Measurements from ENCODE around the gene KATNB1.
"Not testable (repeated sequence)": the region's sequence is repeated elsewhere in the genome, so short reads cannot be mapped to it uniquely, and the experiment has no call there.

KATNB1 gene

DNA sequence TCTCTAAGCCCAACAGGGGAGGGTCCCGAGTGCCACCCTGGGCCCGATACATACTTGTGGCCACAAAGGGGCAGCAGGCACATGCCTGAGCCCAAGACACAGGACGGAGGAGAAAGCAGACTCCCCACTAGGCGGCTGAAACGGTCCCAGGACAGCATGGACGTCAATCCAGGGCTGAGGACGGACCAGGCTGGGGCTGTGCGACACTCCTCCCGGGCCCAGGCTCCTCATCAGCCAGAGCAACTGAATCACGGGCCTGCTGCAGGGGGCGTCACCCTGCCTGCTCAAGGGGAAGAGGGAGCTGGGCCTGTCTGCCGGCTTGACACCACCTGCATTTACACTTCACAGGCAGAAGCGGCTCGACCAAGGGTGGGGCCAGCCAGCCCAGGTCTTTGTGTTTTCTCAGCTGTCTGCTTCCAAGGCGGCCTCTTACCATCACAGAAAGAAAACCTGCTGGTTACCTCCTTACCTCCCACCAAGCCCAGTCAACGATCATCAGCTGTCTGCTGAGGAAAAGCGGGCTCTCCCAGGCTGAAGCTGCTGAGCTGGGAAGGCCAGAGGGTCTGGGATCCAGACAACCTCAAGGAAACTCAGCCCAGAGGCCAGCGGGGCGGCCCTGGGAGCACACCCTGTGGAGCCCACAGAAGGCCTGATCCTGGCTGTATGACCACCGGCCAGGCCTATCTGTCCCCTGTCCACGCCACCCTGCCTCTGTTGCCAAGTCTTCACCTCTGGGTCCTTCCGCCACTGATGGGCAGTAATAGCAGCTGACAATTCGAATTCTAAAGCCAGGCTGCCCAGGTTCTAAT lies 40.3 kb downstream of the KATNB1 start:
- no peak for DNase-seq

DNA sequence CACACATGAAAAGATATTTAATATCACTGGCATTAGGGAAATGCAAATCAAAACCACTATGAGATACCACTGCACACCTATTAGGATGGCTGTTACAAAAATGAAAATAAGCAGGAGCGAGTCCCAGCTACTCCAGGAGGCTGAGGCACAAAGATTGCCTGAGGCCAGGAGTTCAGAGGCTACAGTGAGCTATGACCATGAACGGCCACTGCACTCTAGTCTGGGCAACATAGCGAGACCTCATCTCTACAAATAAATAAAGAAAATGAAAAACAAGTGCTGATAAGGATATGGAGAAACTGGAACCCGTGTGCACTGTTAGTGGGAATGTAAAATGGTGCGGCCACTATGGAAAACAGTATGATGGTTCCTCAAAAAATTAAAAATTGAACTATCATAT lies 43.1 kb downstream of the KATNB1 start:
- no peak for DNase-seq

DNA sequence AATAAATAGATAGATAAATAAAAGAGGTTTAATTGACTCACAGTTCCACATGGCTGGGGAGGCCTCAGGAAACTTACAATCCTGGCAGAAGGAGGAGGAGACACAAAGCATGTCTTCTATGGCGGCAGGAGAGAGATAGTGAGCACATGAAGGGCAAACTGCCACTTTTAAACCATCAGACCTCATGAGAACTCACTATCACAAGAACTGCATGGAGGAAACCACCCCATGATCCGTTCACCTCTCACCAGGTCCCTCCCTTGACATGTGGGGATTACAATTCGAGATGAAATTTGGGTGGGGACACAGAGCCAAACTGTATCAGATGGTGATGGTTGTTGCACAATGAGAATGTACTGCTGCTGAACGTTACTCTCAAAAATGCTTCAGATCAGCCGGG lies 44.3 kb downstream of the KATNB1 start:
- DNase-seq: not testable (repeated sequence)

DNA sequence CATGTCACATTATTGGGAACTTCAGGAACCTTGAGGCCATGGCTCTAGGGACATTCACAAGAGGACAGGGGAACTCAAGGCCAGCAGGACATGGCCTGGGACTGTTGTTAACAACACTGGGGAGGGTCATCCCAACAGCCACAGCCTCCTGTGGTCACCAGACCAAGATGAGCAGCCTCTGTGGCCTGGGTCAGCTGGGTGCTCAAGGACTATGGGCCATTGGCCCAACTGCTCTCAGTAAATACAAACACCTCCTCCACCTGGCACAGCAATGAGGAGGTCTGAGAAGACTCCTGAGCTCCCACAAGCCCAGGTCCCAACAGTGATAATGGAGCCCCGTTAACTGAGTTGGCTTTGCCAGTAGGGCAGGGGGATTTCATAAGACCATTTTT lies 45.8 kb downstream of the KATNB1 start:
- no peak for DNase-seq

DNA sequence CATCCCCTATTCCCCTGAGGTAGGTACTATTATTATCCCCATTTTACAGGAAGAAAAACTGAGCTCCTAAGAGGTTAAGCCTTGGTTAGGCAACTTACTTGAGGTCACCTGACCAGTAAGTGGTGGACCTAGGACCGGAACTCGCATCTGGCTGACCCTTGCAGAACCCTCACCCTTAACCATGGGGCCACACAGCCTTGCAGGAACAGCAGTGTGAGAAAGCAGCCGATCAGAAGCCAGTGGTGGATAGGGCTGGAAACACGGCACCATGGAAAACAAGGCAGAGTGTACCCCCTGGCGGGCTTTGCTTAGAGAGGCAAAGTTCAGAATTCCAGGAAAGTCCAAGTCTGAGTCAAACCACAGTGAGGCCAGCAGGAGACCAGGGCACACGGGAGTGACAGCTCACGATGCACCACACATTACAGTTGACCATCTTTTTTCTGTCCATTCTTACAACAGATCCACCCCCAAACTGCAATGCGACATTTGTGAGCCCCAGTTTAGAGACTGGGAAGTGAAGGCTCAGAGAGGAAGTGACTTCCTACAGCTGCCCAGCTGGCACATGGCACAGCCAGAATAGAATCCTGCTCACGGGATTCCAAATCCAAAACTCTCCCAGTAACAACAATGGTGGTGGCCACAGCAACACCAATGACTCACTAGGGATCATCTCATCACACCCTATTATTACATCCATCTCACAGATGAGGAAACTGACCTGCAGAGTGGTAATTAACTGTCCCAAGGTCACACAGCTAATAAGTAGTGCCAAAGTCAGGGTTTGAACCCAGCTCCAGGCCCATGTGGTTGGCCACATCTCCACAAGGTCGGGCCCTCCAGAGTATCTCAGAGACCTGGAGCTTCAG lies 46.4 kb downstream of the KATNB1 start:
- DNase-seq: no peak

DNA sequence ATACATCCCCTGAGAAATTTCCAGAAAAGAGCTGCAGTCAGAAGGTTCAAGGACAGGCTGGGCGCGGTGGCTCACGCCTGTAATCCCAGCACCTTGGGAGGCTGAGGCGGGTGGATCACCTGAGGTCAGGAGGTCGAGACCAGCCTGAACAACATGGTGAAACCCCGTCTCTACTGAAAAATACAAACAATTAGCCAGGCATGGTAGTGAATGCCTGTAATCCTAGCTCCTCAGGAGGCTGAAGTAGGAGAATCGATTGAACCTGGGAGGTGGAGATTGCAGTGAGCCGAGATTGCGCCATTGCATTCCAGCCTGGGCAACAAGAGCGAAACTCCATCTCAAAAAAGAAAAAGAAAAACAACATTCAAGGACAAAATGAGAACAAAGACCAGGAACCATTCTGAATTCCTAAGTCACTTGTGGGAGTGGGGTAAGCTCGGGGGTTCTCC lies 47.1 kb downstream of the KATNB1 start:
- not testable (repeated sequence) for DNase-seq

DNA sequence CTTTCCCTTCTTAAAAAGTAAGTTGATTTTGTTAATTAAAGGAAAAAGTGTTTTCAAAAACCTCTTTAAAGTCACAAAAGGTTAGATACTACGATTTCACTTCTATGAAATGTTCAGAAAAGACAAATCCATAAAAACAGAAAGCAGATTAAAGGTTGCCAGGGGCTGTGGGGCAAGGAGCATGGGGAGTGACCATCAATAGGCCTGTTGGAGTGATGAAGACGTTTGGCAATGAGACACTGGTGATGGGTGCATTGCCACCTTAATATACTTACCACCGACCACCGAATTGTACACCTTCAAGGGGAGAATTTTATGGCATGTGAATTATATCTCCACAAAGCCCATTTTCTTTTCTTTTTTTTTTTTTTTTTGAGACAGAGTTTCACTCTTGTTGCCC lies 47.5 kb downstream of the KATNB1 start:
- DNase-seq: no peak

DNA sequence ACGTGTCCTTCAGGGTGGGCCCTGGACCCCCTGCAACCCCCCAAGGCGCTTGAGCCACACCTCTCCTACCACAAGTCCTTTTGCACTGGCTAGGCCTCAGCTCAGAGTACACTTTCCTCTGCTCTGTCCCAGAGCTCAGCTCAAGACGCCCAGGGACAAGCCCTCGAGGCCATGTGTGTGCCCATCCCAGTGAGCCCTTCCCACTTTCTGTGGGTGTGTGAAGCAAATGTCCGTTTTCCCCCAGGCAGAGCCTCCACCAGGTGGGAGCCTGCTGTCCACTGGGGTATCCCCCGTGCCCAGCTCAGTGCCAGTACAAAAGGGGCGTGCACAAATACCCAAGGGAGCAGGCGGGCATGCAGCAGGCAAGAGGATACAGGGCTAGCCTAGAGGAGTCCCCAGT lies 48.3 kb downstream of the KATNB1 start:
- no peak for DNase-seq

DNA sequence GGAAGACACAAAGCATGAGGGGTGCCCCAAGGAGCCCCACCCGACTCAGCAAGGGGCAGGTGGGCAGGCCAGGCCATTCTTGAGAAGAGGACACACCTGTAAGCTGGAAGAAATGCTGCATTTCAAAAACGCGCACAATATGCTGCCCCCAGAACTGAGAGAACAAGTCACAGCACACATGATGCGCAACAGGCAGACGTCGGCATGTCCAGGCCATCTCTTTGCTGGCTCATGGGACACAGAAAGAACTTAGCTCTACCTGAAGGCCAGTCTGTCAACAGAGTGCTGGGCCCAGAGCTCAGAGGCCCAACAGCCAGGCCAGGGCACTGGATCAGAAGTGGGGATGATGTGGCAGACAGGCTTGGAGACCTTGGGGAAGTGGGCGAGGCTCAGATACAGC lies 48.8 kb downstream of the KATNB1 start:
- DNase-seq: no peak

DNA sequence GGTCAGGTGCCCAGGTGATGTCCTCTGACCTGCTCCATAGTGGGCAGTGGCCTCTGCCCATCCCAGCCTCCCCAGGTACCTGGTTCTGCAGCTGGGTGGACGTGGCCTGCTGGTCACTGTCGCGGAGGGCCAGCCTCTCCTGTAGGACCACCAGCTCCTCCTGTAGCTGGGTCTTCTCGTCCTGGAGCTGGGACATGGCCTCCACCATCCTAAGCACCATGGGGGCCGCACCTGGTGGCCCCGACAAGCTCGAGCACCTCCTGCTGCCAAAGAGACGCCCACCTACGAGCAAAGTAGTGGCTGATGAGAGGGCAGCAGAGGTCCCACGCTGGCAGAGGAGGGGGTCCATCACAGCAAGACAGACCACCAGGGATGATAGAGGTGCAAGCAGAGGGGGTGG lies 49.8 kb downstream of the KATNB1 start:
- no peak for DNase-seq

DNA sequence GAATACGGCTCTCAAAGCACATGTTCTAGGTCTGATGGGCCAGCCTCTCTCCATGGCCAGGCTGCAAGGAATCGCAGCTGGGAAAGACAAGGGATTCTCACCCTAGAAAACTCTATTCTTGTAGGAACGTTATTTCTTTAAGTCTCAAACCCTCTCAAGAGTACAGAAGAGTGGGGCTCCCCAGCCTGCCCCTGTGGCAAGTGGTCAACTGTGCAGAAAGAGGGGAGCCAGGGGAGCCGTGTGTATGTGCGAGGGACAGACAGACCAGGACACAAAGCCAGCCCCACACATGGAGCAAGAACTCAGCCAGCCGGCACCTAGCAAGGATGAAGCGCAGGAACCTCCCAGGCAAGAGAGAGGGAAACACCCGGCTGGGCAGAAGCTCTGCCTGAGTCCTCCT lies 50.4 kb downstream of the KATNB1 start:
- no peak for DNase-seq

DNA sequence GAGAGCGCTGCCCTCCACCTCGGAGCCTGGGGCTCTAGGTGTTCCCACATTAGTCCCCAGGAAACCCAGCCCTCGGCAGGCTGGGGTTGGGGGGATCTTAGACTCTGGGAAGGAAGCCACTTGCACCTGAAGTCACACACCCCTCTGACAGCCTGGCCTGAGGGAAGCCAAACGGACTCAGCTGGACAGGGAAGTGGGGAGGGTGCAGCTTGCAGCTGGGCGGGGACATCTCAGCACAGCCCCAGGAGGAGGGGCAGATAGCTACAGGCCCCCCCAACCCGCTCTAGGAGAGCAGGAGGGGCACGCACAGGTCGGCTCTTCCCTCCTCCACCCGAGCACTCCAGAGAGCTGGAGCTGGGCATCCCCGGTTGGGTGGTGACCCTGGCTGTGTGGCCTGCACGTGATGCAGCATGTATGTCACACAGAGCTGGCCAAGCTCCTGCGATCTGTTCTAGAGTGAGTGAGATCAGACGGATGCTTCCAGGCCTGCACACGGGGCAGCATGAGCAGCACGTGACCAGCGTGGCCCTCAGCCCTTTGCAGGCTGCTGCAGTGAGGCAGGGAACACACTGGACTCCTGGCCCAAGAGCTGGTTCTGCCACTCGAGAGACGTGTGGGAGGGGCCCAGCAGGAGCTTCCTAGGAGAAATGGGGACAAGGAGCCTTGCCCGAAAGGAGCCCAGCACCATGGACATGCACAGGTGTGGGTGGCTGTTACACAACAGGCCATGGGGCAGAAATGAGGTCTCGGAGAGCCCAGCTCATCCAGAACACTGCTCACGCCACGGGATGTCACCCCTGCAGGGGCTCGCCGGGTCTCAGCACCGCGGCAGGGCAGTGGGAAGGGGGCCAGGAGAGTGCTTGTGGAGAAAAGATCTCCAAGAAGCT lies 51.3 kb downstream of the KATNB1 start:
- no peak for DNase-seq

DNA sequence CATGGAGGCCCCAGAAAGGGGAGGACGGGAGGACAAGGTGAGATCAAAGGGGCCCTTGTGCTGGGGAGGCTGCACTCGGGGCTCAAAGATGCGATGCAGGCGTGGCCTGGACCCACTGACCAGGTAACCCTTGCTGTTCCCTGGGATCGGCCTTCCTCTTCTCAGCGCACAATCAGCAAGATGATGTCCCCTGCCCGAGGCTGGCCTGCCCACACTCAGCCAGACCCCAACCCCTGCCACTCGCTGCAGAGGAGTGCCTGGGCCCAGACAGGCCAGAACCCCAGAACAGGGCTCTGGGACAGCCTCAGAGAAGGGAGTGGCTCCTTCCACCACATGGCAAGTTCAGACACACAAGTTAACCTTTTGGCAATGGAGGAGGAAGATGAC lies 51.9 kb downstream of the KATNB1 start:
- no peak for DNase-seq

DNA sequence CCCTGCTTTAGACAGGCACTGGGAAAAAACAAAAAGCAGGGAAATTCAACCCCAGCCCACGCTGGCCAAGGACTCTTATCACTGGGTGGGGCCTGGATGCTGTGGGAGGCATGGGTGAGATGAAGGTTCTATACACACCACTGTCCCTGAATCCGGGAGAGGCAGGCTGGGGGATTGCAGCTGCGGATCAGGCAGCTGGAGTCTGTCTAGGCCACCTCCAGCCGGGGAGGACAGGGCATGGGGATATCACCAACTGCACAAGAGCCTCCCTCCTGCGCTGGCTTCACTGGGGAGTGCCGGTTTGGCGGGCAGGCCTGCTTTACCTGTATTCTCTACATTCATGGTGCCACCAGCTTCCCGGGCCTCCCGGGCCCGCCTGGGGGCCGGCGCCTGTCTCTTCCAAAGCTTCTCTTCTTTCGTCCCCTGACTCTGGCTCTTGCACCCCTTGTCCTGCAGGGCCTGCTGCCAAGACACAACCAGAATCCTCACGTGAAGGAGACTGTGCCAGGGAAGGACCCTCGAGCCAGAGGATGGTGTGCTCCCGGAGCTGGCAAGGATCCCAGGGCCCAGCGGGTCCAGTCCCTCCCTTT lies 52.8 kb downstream of the KATNB1 start:
- DNase-seq: no peak

DNA sequence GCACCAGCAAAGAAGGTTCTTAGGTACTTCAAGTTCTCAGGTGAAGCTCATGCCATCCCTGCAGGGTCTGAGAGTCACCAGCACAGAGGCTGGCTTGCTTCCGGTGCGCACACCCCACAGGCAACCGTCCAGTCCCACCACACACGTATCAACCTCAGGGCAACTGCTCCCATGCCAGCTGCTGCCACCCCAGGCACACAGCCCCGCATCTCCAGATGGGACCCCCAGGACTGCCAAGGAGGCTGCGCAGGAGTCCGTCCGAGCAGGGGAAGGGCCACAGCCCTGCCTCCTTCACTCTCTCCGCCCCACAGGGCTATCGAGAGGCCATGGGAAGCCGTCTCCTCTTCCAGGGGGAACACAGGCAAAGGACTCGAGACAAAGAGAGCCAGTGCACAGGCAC lies 53.4 kb downstream of the KATNB1 start:
- no peak for DNase-seq

DNA sequence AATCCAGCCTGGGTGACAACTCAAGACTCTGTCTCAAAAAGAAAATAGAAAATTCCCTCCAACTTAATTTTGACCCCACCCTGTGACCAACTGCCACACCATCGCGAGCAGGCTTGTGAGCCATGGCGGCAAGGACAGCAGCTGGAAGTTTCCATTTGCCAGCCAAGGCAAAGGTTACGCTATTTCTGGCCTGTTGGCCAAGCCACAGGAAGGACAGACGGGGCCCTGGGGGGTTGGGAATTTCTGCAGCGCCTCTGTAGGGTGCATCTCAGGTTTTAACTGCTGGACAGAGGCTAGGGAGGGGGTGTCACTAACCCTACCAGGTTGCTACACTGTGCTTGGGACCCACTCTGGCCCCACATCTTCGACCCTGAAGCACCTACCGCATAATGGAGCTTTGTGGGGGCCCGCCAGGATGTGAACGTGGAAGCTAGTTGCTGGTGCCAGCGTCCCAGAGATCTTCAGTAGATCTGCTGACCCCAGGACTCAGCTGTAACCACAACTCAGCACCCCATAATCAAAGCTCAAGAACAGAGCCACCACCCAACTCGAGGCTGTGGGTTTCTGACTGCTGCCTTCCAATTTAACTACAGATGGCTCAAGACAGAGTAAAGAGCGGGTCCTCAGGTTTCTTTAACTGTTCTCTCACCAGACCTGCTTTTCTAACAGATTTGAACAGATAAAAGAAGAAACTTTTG lies 55.8 kb downstream of the KATNB1 start:
- DNase-seq: no peak

DNA sequence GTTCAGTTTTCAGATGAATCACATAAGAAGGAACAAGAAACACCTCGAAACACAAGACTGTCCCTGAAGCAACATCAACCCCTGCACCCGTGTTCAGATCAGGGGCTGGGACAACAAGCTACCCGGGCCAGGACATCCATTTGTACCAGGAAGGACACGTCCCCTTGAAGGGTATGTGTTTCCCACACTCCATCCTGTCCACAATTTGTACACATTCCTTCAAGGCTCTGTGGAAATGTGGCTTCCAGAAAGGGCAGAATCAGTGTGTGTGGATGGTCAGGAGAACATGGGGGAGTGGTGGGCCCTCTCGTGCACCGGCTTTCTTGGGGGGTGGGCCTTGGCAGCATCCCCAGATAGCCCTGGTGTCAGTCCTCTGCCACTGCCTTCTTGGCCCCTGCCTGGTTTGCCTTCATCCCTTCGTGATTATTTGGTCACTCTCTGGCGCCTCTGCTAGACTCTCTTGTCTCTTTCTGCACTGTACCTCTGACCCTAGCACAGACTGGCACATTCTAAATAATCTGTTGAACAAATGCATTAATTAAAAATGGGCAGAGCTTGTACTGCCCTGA lies 56.4 kb downstream of the KATNB1 start:
- no peak for DNase-seq

DNA sequence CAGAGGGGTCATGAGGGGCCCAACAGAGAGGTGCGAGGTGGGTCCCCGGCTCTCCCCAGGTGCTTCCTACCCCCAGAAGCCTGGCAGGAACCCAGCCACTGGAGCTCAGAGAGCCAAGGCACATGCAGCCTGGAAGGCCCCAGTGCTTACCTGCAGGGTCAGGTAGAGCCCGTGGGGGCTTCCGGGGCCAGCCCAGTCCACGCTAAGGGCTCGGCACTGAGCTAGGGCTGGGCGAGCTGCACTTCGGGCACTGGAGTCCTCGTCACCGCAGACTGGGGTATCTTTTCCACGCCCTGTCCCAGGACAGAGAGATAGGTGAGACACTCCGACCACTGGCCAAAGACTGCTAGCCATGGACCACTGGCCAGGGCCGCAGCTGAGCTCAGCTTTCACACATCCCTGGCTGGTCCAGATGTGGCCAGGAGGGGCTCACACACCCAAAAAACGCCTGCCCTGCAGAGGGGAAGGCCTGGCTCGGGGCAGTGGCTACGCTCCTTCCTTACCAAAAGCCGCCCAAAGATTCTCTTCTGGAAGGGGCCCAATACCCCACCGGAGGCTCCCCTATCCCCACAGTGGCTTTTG lies 59.4 kb downstream of the KATNB1 start:
- no peak for DNase-seq

DNA sequence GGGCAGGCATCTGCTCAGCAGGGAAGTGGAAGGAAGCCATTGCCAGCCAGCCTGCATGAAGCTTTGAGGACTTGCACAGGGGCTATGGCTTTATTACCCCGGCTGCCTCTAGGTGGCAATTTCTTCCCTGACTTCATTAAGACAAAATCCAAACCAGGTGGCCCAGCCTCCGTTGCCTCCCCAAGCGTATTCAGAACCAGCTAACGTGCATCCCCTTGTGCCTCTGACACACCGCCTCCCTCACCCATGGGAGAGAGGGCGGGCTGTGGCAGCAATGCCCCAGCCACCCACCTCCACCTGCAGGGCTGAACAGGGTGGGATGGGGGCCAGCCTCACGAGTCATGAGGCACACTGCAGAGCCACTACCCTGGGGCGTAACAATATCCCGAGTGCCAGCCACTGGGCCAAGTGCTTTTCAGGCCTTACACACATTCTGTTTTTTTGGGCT lies 59.9 kb downstream of the KATNB1 start:
- DNase-seq: peak; percentile 27

DNA sequence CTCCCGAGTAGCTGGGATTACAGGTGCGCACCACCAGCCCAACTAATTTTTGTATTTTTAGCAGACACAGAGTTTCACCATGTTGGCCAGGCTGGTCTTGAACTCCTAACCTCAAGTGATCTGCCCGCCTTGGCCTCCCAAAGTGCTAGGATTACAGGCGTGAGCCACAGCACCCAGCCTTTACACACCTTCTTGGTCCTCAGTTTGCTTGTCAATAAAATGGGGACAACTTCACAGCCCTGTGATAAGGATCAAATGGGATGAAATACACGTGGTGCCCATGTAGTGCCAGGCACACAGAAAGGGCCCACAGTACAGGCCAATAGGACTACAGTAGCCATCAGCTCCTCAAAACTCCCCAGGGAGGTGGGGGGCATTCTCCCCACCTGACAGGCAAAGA lies 60.4 kb downstream of the KATNB1 start:
- DNase-seq: not testable (repeated sequence)

DNA sequence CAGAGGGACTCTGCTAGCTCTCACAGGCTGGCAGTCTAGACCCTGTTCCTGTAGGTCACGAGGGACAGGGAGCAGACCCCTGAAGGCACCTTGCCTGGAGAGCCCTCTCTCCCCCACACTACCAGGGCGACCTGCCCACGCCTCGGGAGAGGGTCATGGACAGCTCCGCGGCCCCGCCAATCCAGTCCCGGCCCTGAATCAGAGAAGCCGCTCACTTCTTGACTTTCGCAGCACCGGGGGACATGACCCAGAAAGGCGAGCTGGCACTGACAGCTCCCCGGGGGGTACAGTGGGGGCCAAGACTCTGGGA lies 61.6 kb downstream of the KATNB1 start:
- DNase-seq: no peak
